ENCODE data around the gene BCL2L14.
"Not testable (repeated sequence)": the region's sequence is repeated elsewhere in the genome, so short reads cannot be mapped to it uniquely, and the experiment has no call there.

Gene BCL2L14

GRCh38 chr12:12138203-12139154, 67.7 kb downstream of the BCL2L14 start:
- DNase-seq (ENCODE audit: low read depth in 1 of 2, low spot score in 1 of 2) = no peak
- TF ChIP-seq SPI1 (IDR thresholded peaks at IDR 0.05; ENCODE audit: borderline replicate concordance, low read depth) (no peak), GABPA (IDR thresholded peaks at IDR 0.05; ENCODE audit: low read depth) (no peak), REST (IDR thresholded peaks at IDR 0.05; ENCODE audit: insufficient replicate concordance, low read depth) (no peak), CTCF (IDR thresholded peaks at IDR 0.05; ENCODE audit: insufficient read depth, low read length) (no peak), POLR2AphosphoS5 (IDR thresholded peaks at IDR 0.05; ENCODE audit: low read depth) (no peak)
- peaks cover 4% of the 10 kb centered on the region for H3K27me3 ChIP-seq (ENCODE audit: insufficient read depth, poor library complexity, severe bottlenecking)
- no peak overlapping the region for H3K27ac ChIP-seq (replicated peaks)
- no peak overlapping the region for H3K4me3 ChIP-seq (replicated peaks; ENCODE audit: insufficient read depth, low read length)

DNA sequence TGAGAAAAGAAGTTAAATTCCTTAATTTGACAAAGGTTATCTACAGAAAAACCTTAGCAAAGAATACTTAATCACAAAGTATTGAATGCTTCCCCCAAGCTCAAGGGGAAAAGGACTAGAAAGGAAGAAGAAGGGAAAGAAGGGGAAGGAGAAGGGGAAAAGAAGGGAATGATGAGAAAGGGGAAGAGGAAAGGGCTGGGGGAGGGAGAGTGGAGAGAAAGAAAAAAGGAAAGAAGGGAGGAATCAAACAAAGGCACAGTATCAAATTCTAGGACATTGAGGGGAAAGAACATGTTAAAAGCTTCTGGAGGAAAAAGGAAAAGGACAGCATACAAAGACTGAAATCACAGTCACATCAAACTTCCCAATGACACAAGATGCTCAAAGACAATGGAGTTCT, 70.3 kb downstream of the BCL2L14 start:
- peaks cover 5% of the 10 kb centered on the region for H3K27me3 ChIP-seq (ENCODE audit: insufficient read depth, poor library complexity, severe bottlenecking)
- TF ChIP-seq POLR2AphosphoS5 (IDR thresholded peaks at IDR 0.05; ENCODE audit: low read depth) (no peak), CTCF (IDR thresholded peaks at IDR 0.05; ENCODE audit: insufficient read depth, low read length) (no peak), REST (IDR thresholded peaks at IDR 0.05; ENCODE audit: insufficient replicate concordance, low read depth) (no peak)
- DNase-seq (ENCODE audit: low read depth in 1 of 2, low spot score in 1 of 2) = no peak
- no peak overlapping the region for H3K27ac ChIP-seq (replicated peaks)
- no peak overlapping the region for H3K4me3 ChIP-seq (replicated peaks; ENCODE audit: insufficient read depth, low read length)

GRCh38 chr12:12144531-12144930, 73.8 kb downstream of the BCL2L14 start:
- H3K4me3 ChIP-seq (replicated peaks; ENCODE audit: insufficient read depth, low read length); DNase-seq (ENCODE audit: low read depth in 1 of 2, low spot score in 1 of 2); H3K27me3 ChIP-seq (ENCODE audit: insufficient read depth, poor library complexity, severe bottlenecking); H3K27ac ChIP-seq (replicated peaks): not testable (repeated sequence)

DNA sequence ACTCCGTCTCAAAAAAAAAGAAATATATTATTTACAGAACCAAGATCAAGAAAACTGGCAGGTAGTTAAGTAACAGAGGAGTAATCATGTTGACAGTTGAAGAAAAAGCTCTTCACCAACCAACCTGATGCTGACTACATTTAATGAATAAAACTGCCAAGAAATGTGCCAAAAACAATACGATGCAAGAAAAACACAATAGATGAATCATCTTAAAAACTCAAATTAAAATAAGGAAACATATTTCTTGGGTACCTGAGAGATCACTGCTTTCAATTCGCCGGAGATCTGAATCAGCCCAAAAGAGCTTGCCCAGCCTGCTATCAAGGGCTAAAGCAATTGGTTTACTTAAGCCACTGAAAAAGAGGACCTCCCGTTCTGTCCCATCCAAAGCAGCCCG, 76.4 kb downstream of the BCL2L14 start:
- TF ChIP-seq CTCF (IDR thresholded peaks at IDR 0.05; ENCODE audit: insufficient read depth, low read length) (no peak), REST (IDR thresholded peaks at IDR 0.05; ENCODE audit: insufficient replicate concordance, low read depth) (no peak), GABPA (IDR thresholded peaks at IDR 0.05; ENCODE audit: low read depth) (no peak), SPI1 (IDR thresholded peaks at IDR 0.05; ENCODE audit: borderline replicate concordance, low read depth) (no peak), POLR2AphosphoS5 (IDR thresholded peaks at IDR 0.05; ENCODE audit: low read depth) (no peak)
- DNase-seq (ENCODE audit: low read depth in 1 of 2, low spot score in 1 of 2) = no peak
- H3K27me3 ChIP-seq (ENCODE audit: insufficient read depth, poor library complexity, severe bottlenecking) = peaks cover 4% of the 10 kb centered on the region
- H3K27ac ChIP-seq (replicated peaks) = no peak overlapping the region
- H3K4me3 ChIP-seq (replicated peaks; ENCODE audit: insufficient read depth, low read length) = no peak overlapping the region
